A549 (cell line): ENCODE results near the gene MEG3.

Source experiments
- CHD2 ChIP-seq: fragments of 150-350 bp; IDR thresholded peaks from 2 replicates; pipeline ENCODE4 v1.6.1; 2014; ENCODE audit warnings: low read length; ENCODE audit not compliant: partially characterized antibody
- CTCF ChIP-seq: fragments of >200 bp; sonication (Bioruptor Twin); formaldehyde crosslinking; IDR thresholded peaks from 3 replicates; pipeline ENCODE4 v1.5.1; 2016
- EP300 ChIP-seq, 2 experiments: fragments of >200 bp; sonication (Bioruptor Twin); formaldehyde crosslinking; IDR thresholded peaks; 2 replicates in 1 of 2; 3 replicates in 1 of 2; pipeline ENCODE4 v1.6.1; 2016 to 2017
- KDM1A ChIP-seq: fragments of 200-600 bp; sonication (generic); IDR thresholded peaks from 2 replicates; pipeline ENCODE4 v1.6.1; 2016; ENCODE audit warnings: low read depth, mild to moderate bottlenecking
- MAX ChIP-seq: IDR thresholded peaks from 2 replicates; pipeline ENCODE4 v1.6.1; 2012
- MYC ChIP-seq: IDR thresholded peaks from 2 replicates; pipeline ENCODE4 v1.6.1; 2012; ENCODE audit warnings: mild to moderate bottlenecking, inconsistent platforms, low read length, improper control_type of control experiment, borderline replicate concordance
- RAD21 ChIP-seq, 2 experiments: fragments of >200 bp in 1 of 2; sonication (Bioruptor Twin) in 1 of 2; formaldehyde crosslinking in 1 of 2; IDR thresholded peaks in 1 of 2; conservative IDR thresholded peaks in 1 of 2; 2 replicates in 1 of 2; 3 replicates in 1 of 2; pipeline ENCODE4 v1.6.1; 2012 to 2018; ENCODE audit warnings: inconsistent platforms in 1 of 2
- USF2 ChIP-seq: fragments of 450-650 bp; IDR thresholded peaks from 2 replicates; pipeline ENCODE4 v1.6.1; 2014; ENCODE audit warnings: antibody characterized with exemption

- no peak for TF ChIP-seq CTCF
- TF ChIP-seq KDM1A = no peak
- no peak for TF ChIP-seq RAD21 (conservative IDR thresholded peaks at IDR 0.05 in 1 of 2, IDR thresholded peaks at IDR 0.05 in 1 of 2)
- no peak for TF ChIP-seq CHD2
- TF ChIP-seq EP300 (IDR thresholded peaks at IDR 0.05) = no peak
- TF ChIP-seq MYC = no peak
- TF ChIP-seq MAX = no peak
- TF ChIP-seq USF2 = no peak
Observed at GRCh38 chr14:100844421-100844820, 18.5 kb downstream of the MEG3 start.
